HG03095 (cell line): ENCODE results near the gene UBFD1.
"Not testable (repeated sequence)": the region's sequence is repeated elsewhere in the genome, so short reads cannot be mapped to it uniquely, and the experiment has no call there.

Experiments
- ATAC-seq: cut with Tn5 transposase; IDR thresholded peaks from one replicate; pipeline ENCODE4 v1.9.1; 2021; ENCODE audit warnings: moderate library complexity; ENCODE audit not compliant: unreplicated experiment

The UBFD1 gene

DNA sequence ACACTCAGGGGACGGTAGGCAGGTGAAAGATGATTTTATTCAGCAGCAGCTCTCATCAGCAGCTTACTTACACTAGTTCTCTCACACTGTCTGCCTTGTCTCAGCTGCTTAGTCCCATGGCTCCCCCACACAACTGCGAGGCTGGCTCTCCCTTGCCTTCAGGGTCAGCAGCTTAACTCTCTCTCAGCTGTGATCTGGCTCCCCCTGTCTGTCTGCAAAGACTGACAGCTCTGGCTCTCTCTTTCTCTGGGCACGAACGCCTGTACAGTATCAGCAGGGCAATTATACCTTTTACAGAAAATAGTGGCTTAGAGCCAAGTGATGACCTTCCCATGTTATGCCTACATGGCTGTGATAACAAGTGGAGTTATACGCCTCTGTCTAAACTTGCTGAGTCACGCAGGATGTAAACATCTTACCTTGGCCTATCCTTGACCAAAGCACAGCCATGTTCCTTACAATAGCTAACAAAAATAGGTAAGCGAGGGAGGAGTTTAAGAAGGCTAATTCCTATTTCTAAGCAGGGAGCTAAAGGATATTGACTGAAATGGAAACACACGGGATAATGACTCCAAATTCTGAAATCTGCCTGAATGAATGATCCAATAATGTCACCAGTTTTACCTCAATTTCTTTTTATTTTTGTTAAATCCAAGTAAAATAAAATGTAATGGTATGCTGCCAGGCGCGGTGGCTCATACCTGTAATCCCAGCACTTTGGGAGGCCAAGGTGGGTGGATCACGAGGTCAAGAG is 39.7 kb downstream of the UBFD1 start:
- ATAC-seq: no peak

DNA sequence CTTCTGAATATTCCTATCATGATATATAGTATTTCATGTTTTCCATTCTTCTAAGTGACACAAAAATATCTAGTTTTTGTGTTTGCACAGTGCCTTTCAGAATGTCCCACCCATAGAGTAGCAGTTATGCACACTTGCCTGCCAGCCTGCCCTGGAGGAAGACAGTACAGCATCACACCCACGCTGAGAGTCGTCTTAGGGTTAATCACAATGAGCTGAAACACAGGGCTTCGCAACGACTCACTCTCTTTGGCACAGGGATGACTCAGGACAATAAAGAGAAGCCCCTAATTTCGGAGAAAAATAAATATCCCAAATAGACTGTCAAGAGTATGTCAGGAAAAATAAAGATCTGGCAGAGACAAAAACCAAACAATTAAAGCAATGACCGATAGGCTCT is 50.2 kb downstream of the UBFD1 start:
- ATAC-seq: no peak

DNA sequence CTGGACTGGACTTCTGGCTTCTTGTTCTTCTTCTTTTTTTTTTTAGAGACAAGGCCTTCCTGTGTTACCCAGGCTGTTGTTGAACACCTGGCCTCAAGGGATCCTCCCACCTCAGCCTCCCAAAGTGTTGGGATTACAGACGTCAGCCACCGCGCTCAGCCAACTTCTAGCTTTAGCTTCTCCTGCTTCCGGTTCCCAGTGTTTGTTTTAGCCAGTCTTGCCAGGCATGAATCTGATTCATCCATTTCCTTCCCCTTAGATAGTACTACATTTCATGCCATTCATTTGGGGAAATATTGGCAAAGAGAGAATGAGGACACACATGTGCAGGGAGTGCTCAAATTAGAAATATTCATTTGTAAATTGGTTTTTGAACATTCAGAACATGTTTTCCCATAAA is 50.7 kb downstream of the UBFD1 start:
- no peak for ATAC-seq

DNA sequence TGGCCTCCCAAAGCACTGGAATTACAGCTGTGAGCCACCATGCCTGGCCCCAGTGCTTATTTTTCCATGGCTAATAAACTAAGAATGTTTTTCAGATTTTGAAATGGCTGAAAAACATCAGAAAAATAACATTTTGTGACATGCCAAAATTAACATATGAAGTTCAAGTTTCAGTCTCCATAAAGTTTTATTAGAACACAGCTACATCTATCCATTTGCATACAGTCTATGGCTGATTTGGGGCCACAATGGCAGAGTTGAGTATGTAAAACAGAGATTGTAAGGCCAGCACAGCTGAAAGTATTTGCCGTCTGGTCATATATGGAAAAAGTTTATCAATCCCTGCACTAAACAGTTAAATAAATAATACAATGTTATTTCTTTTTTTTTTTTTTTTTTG is 52.4 kb downstream of the UBFD1 start:
- ATAC-seq: no peak

DNA sequence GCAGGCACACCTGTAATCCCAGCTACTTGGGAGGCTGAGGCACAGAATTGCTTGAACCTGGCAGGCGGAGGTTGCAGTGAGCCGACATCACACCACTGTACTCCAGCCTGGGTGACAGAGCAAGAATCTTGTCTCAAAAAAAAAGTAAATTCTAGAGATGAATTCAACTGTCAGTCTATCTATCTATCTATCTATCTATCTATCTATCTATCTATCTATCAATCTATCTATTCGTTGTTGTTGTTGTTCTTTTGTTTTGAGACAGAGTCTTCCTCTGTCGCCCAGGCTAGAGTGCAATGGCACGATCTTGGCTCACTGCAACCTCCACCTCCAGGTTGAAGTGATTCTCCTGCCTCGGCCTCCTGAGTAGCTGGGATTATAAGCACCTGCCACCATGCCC is 53.4 kb downstream of the UBFD1 start:
- ATAC-seq: not testable (repeated sequence)

DNA sequence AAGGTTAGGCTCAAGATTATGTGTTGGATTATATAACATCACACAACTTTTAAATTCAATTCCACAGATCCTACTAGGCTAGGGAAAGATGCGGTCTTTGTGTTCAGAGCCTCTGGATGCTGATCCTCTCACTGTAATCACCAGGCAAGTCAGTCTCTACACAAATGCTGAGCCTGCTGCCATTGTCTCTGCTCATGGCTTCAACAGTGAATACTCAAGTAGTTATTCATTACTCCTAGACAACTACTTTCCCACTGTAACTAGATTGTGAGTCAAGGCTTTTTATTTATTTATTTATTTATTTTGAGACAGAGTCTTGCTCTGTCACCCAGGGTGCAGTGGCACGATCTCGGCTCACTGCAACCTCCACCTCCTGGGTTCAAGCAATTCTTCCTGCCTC is 54.4 kb downstream of the UBFD1 start:
- ATAC-seq: no peak

DNA sequence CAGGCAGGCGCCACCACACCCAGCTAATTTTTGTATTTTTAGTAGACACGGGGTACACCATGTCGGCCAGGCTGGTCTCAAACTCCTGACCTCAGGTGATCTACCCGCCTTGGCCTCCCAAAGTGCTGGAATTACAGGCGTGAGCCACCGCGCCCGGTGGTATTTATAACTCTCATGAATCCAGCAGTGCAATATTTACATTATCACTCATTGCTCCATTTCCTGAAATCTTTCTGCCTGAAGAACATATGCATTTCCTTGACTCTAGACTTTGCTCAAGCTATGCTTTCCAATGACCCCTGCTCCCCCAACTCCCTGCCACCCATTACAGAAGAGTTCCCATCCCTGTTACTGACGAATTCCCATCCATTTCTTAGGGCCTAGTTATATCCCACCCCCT is 58.3 kb downstream of the UBFD1 start:
- ATAC-seq: no peak
